Prostate gland (tissue), 2 donors: ENCODE measurements around the gene RBPJ.

Experiments
- CTCF ChIP-seq, 4 experiments: fragments of 200-600 bp in 2 of 4; fragments of 450-650 bp in 2 of 4; sonication (generic) in 2 of 4; IDR thresholded peaks; 1 replicate in 3 of 4; 2 replicates in 1 of 4; pipeline ENCODE4 v1.5.1; 2016 to 2019; ENCODE audit warnings: antibody characterized with exemption in 4 of 4, mild to moderate bottlenecking in 2 of 4, moderate library complexity in 2 of 4
- POLR2A ChIP-seq: fragments of 450-650 bp; IDR thresholded peaks from one replicate; pipeline ENCODE4 v1.6.1; 2016; ENCODE audit warnings: antibody characterized with exemption, mild to moderate bottlenecking
- POLR2AphosphoS5 ChIP-seq: sonication (generic); formaldehyde crosslinking; IDR thresholded peaks from one replicate; pipeline ENCODE4 v1.6.1; 2017; ENCODE audit warnings: antibody characterized with exemption

GRCh38 chr4:26279446-26279845 is 41.4 kb upstream of the RBPJ start:
- TF ChIP-seq CTCF (IDR thresholded peaks at IDR 0.05) (no peak), POLR2AphosphoS5 (no peak), POLR2A (no peak)
